ENCODE results near the gene SHROOM1. TPM values are rescaled to one million over a fixed set of nuclear protein-coding genes. Genes with fewer than 3 reads are reported as not detected.

SHROOM1 gene
- total and polyA plus RNA-seq, 9 of the 15 experiments (the other 6 are each of a cell fraction or from before 2014, with no cell fraction given) = 0.44 to 26.5 (median 11.9) TPM

DNA sequence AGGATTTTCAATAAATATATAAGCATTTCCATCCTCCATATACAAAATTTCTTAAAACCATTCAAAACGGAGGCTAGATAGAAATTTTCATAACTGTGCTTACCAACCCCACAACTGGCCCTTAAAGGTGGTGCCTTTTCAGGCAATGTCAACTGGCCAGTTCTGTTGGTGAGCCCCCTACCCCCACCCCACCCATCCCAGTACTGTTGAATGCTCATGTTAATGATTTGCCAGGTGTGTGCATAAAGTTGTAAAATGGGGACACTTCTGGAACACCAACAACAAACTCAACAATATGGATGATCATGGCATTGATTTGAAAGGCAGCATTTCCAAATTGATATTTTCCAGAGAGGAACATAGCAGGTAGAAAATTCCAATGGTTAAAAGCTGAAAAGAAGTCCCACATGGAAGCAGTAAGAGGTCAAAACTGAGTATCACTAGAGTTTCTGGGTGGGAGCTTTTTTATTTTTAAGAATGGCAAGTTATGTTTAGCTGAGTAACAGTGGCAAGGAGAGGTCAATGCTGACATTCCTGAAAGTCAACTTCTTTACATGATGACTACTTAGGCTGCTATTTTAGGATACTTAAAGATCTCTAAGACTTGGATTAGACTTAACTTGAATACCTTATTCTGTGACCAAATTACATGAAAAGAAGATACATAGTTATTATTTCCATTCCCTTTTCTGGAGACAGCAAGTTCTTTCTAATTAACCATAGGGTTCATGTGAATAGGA, 45.7 kb upstream of the SHROOM1 start (continued):
- TF ChIP-seq, protein P1, sequence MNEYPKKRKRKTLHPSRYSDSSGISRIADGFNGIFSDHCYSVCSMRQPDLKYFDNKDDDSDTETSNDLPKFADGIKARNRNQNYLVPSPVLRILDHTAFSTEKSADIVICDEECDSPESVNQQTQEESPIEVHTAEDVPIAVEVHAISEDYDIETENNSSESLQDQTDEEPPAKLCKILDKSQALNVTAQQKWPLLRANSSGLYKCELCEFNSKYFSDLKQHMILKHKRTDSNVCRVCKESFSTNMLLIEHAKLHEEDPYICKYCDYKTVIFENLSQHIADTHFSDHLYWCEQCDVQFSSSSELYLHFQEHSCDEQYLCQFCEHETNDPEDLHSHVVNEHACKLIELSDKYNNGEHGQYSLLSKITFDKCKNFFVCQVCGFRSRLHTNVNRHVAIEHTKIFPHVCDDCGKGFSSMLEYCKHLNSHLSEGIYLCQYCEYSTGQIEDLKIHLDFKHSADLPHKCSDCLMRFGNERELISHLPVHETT (CRISPR knock-in tag; conservative IDR thresholded peaks at IDR 0.05 in 1 of 2, IDR thresholded peaks at IDR 0.05 in 1 of 2) = no peak
- TF ChIP-seq KDM1A (IDR thresholded peaks at IDR 0.05) = no peak
- no peak for TF ChIP-seq FOXJ2 (tag; IDR thresholded peaks at IDR 0.05)
- no peak for TF ChIP-seq HIVEP1 (CRISPR knock-in tag; IDR thresholded peaks at IDR 0.05)
- TF ChIP-seq BRF1 (IDR thresholded peaks at IDR 0.05; ENCODE audit: borderline replicate concordance, extremely low read depth, insufficient read length) = no peak
- no peak for TF ChIP-seq ELF2 (CRISPR knock-in tag; IDR thresholded peaks at IDR 0.05)

DNA sequence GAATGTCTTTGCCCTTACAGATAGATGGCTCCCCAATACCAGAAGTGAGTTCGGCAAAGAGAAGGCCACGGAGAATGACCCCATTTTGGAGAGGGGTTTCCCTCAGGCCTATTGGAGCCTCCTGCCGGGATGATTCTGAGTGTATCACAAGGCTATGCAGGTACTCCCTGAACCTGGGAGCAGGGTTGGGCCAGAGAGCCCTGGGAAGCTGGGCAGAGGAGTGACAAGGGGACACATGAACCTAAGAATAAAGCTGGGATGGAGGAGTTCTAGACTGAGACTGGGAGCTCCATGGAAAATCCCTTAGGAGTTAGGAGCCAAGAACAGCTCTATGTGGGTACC, 43.5 kb upstream of the SHROOM1 start:
- H3K4me1 ChIP-seq (replicated peaks in 1 of 2; ENCODE audit: control insufficient read depth in 2 of 2, insufficient read depth in 2 of 2, low read length in 2 of 2) = peaks cover 0 to 19% of the 10 kb centered on the region in 2 experiments; a peak in 2 of 5 replicates
- FAIRE-seq = no peak
- no TSS peak for BruUV-seq (replicated peaks)
- H3K9me1 ChIP-seq (ENCODE audit: control insufficient read depth, insufficient read depth, low read length) = no peaks in the 10 kb centered on the region
- in situ Hi-C loops (cut with MboI) = loop anchor here (5.0 kb wide), 1 partner anchor 347 kb away; no protein-coding TSS in a partner anchor
- H3K9ac ChIP-seq (ENCODE audit: insufficient read depth in 1 of 2, low read depth in 2 of 2, low read length in 2 of 2) = no peak overlapping the region; a peak in 1 of 4 replicates
- no peaks in the 10 kb centered on the region for H3K9me3 ChIP-seq (replicated peaks; ENCODE audit: control insufficient read depth, insufficient read depth, low read depth, low read length)
- peaks cover 59% of the 10 kb centered on the region for H3K36me3 ChIP-seq (ENCODE audit: control insufficient read depth, insufficient read depth, low read length)
- ATAC-seq = no peak
- ChIA-PET POLR2A (no interaction called here), CTCF (ENCODE audit: low intra/inter-chr PET ratio) (no interaction called here)
- no peak for TF ChIP-seq ZNF165 (CRISPR knock-in tag; IDR thresholded peaks at IDR 0.05; ENCODE audit: borderline replicate concordance)
- 0 out of 2 replicates have a peak, but pooled peaks have one; percentile 15 for TF ChIP-seq SUPT5H (IDR thresholded peaks at IDR 0.05)
- DNase-seq (ENCODE audit: extremely low read depth in 1 of 4, low spot score in 3 of 4) = no peak
- H2AFZ ChIP-seq (ENCODE audit: low read depth, low read length) = no peak overlapping the region
- intact Hi-C loops (cut with micrococcal nuclease) = no loop called here
- 70% methylated on average over 3 of the region's 3 CpGs for WGBS (ENCODE audit: insufficient coverage, low coverage, missing lambda C conversion rate)
- H3K27me3 ChIP-seq (ENCODE audit: control insufficient read depth in 2 of 2, insufficient read depth in 2 of 2, low read length in 2 of 2) = no peaks in the 10 kb centered on the region
- peaks cover 4% of the 10 kb centered on the region; the same call in 1 of the 2 replicates for H4K20me1 ChIP-seq (replicated peaks; ENCODE audit: control insufficient read depth, insufficient read depth, low read length)
- H3K4me2 ChIP-seq (ENCODE audit: insufficient read depth, low read length) = no peak overlapping the region
- no peaks in the 10 kb centered on the region for H3K79me2 ChIP-seq (ENCODE audit: control insufficient read depth, insufficient read depth, low read length)
- no peak overlapping the region for H3K4me3 ChIP-seq
- no peak overlapping the region for H3K27ac ChIP-seq (ENCODE audit: extremely low read depth, low read depth, low read length)

All from K562 (cell line).